K562 (cell line): Measurements from ENCODE around the gene TBC1D5. TPM values are rescaled to one million over a fixed set of nuclear protein-coding genes. Genes with fewer than 3 reads are reported as not detected.

ENCODE experiments used
- ATAC-seq: fragments of 200-7000 bp; cut with Tn5 transposase; 3 replicates; pipeline ENCODE4 v1.9.1; 2020; ENCODE audit warnings: moderate library complexity
- BruUV-seq: library from RNA; stranded (reverse); fragments of 400-500 nt; replicated peaks from 2 replicates; lab custom pipeline; 2021; lab: Mats Ljungman, UMichigan
- CTCF ChIA-PET: fragments of 300-600 bp; formaldehyde crosslinking; extraction: SDS; loops from one replicate; lab custom pipeline; 2021; ENCODE audit warnings: low intra/inter-chr PET ratio; lab: Yijun Ruan, JAX
- POLR2A ChIA-PET: fragments of 300-600, 350-650 bp; sonication (Branson Sonifier 250); formaldehyde crosslinking; extraction: SDS; loops from one replicate; lab custom pipeline; 2021; ENCODE audit warnings: antibody characterized with exemption, inconsistent platforms; lab: Yijun Ruan, JAX
- DNase-seq, 4 experiments: peaks; one replicate each; pipeline versions ENCODE4 v3.0.0 to v3.0.0-alpha.2; 2011 to 2018; ENCODE audit warnings: low spot score in 3 of 4, mixed read lengths in 3 of 4; ENCODE audit errors: extremely low read depth in 1 of 4
- FAIRE-seq: peaks from 2 replicates; lab custom pipeline; 2011; peaks lifted over from hg19 to GRCh38; lab: Jason Lieb, UNC
- H2AFZ ChIP-seq: 2 replicates; pipeline ENCODE4 v1.6.0; 2011; ENCODE audit warnings: low read depth, low read length, control low read depth, inconsistent platforms
- H3K27ac ChIP-seq: fragments of 200-600 bp; 3 replicates; pipeline ENCODE4 v1.8.0; 2011; ENCODE audit warnings: low read depth, mild to moderate bottlenecking, control low read depth, inconsistent platforms, low read length, moderate library complexity, mixed read lengths; ENCODE audit errors: extremely low read depth
- H3K27me3 ChIP-seq, 2 experiments: fragments of 300-600 bp in 1 of 2; 2 replicates in 1 of 2; 3 replicates in 1 of 2; pipeline versions ENCODE4 v1.6.0 to v1.8.0; 2011; ENCODE audit warnings: inconsistent platforms in 2 of 2, low read length in 2 of 2, mild to moderate bottlenecking in 1 of 2, mixed read lengths in 1 of 2, moderate library complexity in 1 of 2; ENCODE audit not compliant: control insufficient read depth in 2 of 2, insufficient read depth in 2 of 2
- H3K36me3 ChIP-seq: fragments of 300-600 bp; 3 replicates; pipeline ENCODE4 v1.8.0; 2011; ENCODE audit warnings: mild to moderate bottlenecking, low read length, inconsistent platforms; ENCODE audit not compliant: control insufficient read depth, insufficient read depth
- H3K4me1 ChIP-seq, 2 experiments: fragments of 200-600 bp in 1 of 2; replicated peaks in 1 of 2; 2 replicates in 1 of 2; 3 replicates in 1 of 2; pipeline versions ENCODE4 v1.5.1 to v1.8.0; 2011; ENCODE audit warnings: inconsistent platforms in 2 of 2, low read length in 2 of 2, mild to moderate bottlenecking in 1 of 2, mixed read lengths in 1 of 2, moderate library complexity in 1 of 2; ENCODE audit not compliant: control insufficient read depth in 2 of 2, insufficient read depth in 2 of 2
- H3K4me2 ChIP-seq: 2 replicates; pipeline ENCODE4 v1.6.1; 2011; ENCODE audit warnings: low read length, control low read depth, inconsistent platforms, mixed read lengths; ENCODE audit not compliant: insufficient read depth
- H3K4me3 ChIP-seq: fragments of 200-600 bp; sonication (generic), shearing (Covaris generic); 2 replicates; pipeline ENCODE4 v1.5.1; 2016; ENCODE audit warnings: control low read depth, inconsistent platforms
- H3K79me2 ChIP-seq: fragments of 200-600 bp; 3 replicates; pipeline ENCODE4 v1.8.0; 2011; ENCODE audit warnings: low read length, inconsistent platforms; ENCODE audit not compliant: control insufficient read depth, insufficient read depth
- H3K9ac ChIP-seq, 2 experiments: 2 replicates each; pipeline versions ENCODE4 v1.6.0 to v1.6.1; 2011; ENCODE audit warnings: low read depth in 2 of 2, low read length in 2 of 2, control low read depth in 1 of 2, inconsistent platforms in 1 of 2, mild to moderate bottlenecking in 1 of 2, mixed read lengths in 1 of 2; ENCODE audit not compliant: insufficient read depth in 1 of 2
- H3K9me1 ChIP-seq: one replicate; pipeline ENCODE4 v1.6.0; 2011; ENCODE audit warnings: inconsistent platforms, mild to moderate bottlenecking, low read length, moderate library complexity; ENCODE audit not compliant: control insufficient read depth, insufficient read depth
- H3K9me3 ChIP-seq: replicated peaks from 2 replicates; pipeline ENCODE4 v1.5.1; 2011; ENCODE audit warnings: low read depth, low read length, inconsistent platforms; ENCODE audit not compliant: control insufficient read depth, insufficient read depth
- H4K20me1 ChIP-seq: replicated peaks from 2 replicates; pipeline ENCODE4 v1.6.1; 2011; ENCODE audit warnings: low read length, inconsistent platforms, mixed read lengths; ENCODE audit not compliant: control insufficient read depth, insufficient read depth
- BMI1 ChIP-seq: fragments of 150-350 bp; IDR thresholded peaks from 2 replicates; pipeline ENCODE4 v1.6.1; 2014; ENCODE audit warnings: low read length
- CEBPG ChIP-seq, 3 experiments: fragments of 200-800 bp in 1 of 3; sonication (Bioruptor generic) in 1 of 3; sonication (generic) in 1 of 3; formaldehyde crosslinking in 1 of 3; IDR thresholded peaks in 2 of 3; conservative IDR thresholded peaks in 1 of 3; 2 replicates each; pipeline versions ENCODE4 v1.6.1 to v1.8.0; 2016 to 2022; ENCODE audit warnings: missing compliant biosample characterization in 2 of 3, missing genetic modification characterization in 2 of 3, mild to moderate bottlenecking in 1 of 3, missing genetic modification reagents in 1 of 3
- CTCF ChIP-seq, 3 experiments: IDR thresholded peaks in 2 of 3; conservative IDR thresholded peaks in 1 of 3; 2 replicates each; pipeline ENCODE4 v1.5.1; 2011 to 2012; ENCODE audit warnings: low read length in 3 of 3, mild to moderate bottlenecking in 3 of 3, control low read depth in 2 of 3, improper control_type of control experiment in 1 of 3, inconsistent platforms in 1 of 3, low read depth in 1 of 3, mixed read lengths in 1 of 3, moderate library complexity in 1 of 3; ENCODE audit not compliant: insufficient read depth in 2 of 3
- JUND ChIP-seq, 2 experiments: IDR thresholded peaks; 2 replicates in 1 of 2; 3 replicates in 1 of 2; pipeline ENCODE4 v1.6.1; 2011; ENCODE audit warnings: borderline replicate concordance in 2 of 2, low read depth in 2 of 2, low read length in 2 of 2, improper control_type of control experiment in 1 of 2, missing biosample characterization in 1 of 2, missing genetic modification characterization in 1 of 2, missing genetic modification reagents in 1 of 2
- MTF1 ChIP-seq: fragments of 250-450 bp; sonication (Bioruptor Pico); IDR thresholded peaks from 2 replicates; pipeline ENCODE4 v1.9.0; 2021; ENCODE audit warnings: moderate library complexity, mild to moderate bottlenecking, inconsistent platforms, borderline replicate concordance
- PRDM10 ChIP-seq: fragments of 450-650 bp; IDR thresholded peaks from 2 replicates; pipeline ENCODE4 v1.6.1; 2018; ENCODE audit not compliant: partially characterized antibody
- RAD21 ChIP-seq, 2 experiments: fragments of 250-450 bp in 1 of 2; fragments of 450-650 bp in 1 of 2; sonication (Bioruptor Pico) in 1 of 2; formaldehyde crosslinking in 1 of 2; IDR thresholded peaks in 1 of 2; conservative IDR thresholded peaks in 1 of 2; 2 replicates each; pipeline versions ENCODE4 v1.4.0 to v1.8.0; 2020 to 2022; ENCODE audit warnings: mild to moderate bottlenecking in 2 of 2, moderate library complexity in 1 of 2
- SMC3 ChIP-seq: conservative IDR thresholded peaks from 2 replicates; pipeline ENCODE4 v1.6.1; 2011; ENCODE audit warnings: low read depth, low read length, improper control_type of control experiment; ENCODE audit not compliant: insufficient read depth
- WGBS: fragments of 100-300 bp; shearing (Covaris generic); methylation state at CpG from one replicate; pipeline ENCODE4 v1.1.6; 2016; ENCODE audit warnings: low coverage, mixed read lengths; ENCODE audit not compliant: insufficient coverage; ENCODE audit errors: missing lambda C conversion rate; 5-methylcytosine and 5-hydroxymethylcytosine counted together
- in situ Hi-C: fragments of 300-500 bp; cut with MboI; formaldehyde crosslinking; loops from 4 replicates; pipeline ENCODE4 v1.15.0; 2018; ENCODE audit warnings: inconsistent platforms, mixed read lengths
- intact Hi-C: fragments of 100-400 bp; cut with micrococcal nuclease; formaldehyde crosslinking; loops from 2 replicates; pipeline ENCODE4 v1.14.2; 2022
- polyA plus RNA-seq, 8 experiments: library from polyadenylated mRNA; depleted of rRNA in 4 of 8; stranded (reverse) in 5 of 8; unstranded in 3 of 8; fragments of >200 nt; fragmentation: Nextera tagmentation in 2 of 8; fragmentation: Illumina TruSeq in 1 of 8; extraction: Ambion mirVana in 2 of 8; extraction: Trizol in 1 of 8; gene quantifications; 2 replicates each; pipeline versions ENCODE4 v1.2.1 to v1.2.3, GENCODE V29; 2011 to 2014; ENCODE audit warnings: inconsistent platforms in 1 of 8, missing spikeins in 1 of 8
- total RNA-seq, 7 experiments: library from RNA; depleted of rRNA in 6 of 7; stranded (reverse); fragments of >200 nt in 6 of 7; fragmentation: Illumina TruSeq in 2 of 7; extraction: Trizol in 2 of 7; gene quantifications; 2 replicates each; pipeline versions ENCODE4 v1.2.1 to v1.2.3, GENCODE V29; 2011 to 2021; ENCODE audit warnings: low replicate concordance in 1 of 7
- TF ChIP-seq, protein P1 (sequence below): IDR thresholded peaks from 2 replicates; pipeline ENCODE4 v1.6.1; 2011; ENCODE audit warnings: borderline replicate concordance, low read depth, mild to moderate bottlenecking, moderate library complexity, low read length; ENCODE audit not compliant: insufficient read depth, poor library complexity, severe bottlenecking

Gene TBC1D5
- total and polyA plus RNA-seq, 9 of the 15 experiments (the other 6 are each of a cell fraction or from before 2014, with no cell fraction given), result 2.9 to 38.1 (median 25.6) TPM

DNA sequence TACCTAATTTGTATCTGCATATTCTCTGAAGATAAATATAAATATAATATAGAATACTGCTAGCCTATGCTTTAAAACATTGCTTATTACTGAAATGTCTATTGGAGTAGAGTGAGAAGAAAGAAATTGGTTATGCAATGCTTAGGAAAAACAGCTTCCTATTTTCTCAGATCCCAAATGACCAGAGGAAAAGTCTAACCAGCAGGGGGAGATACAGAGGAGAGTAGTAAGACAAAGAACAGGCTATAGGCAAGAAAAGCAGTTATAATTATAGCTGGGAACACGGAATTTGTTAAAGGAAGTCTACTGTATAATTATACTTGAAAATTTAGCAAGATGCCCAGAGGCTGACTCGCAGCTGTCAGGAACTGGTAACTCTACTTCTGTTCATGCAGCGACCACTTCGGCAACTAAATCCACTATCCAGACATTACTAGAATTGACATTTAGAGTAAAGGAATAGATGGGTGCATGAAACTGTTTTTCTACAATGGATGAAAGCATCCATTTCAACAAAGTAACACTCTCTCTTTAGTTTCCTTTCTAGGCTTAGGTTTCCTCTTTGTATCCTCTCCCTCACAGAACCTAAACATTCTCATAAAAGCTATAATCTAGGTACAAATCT lies 97.2 kb downstream of the TBC1D5 start:
- in situ Hi-C loops (loop anchor here (25.0 kb wide), 1 partner anchor 192 kb away; no protein-coding TSS in a partner anchor), intact Hi-C loops (loop anchor here (1.0 to 5.0 kb wide), 3 partner anchors 96 to 213 kb away; no protein-coding TSS in a partner anchor)
- no TSS peak for BruUV-seq
- POLR2A ChIA-PET, result interaction anchor here (0.9 to 1.1 kb wide), 2 partner anchors 14 to 230 kb away, joined by 3 read pairs; no protein-coding TSS in a partner anchor
- Histone ChIP-seq H3K79me2 (no peaks in the 10 kb centered on the region), H3K4me1 (no peaks in the 10 kb centered on the region), H3K4me2 (no peak overlapping the region), H3K9me1 (no peaks in the 10 kb centered on the region), H3K36me3 (no peaks in the 10 kb centered on the region), H3K27me3 (no peaks in the 10 kb centered on the region), H3K4me3 (no peak overlapping the region), H3K9ac (no peak overlapping the region), H3K9me3 (no peaks in the 10 kb centered on the region), H3K27ac (no peak overlapping the region), H2AFZ (no peak overlapping the region), H4K20me1 (no peaks in the 10 kb centered on the region)
- ATAC-seq (peak; percentile 93), FAIRE-seq (peak; percentile 78), DNase-seq (peak; percentile 17 to 75 (median 36))
- CTCF ChIA-PET, result interaction anchor here (0.6 to 1.6 kb wide), 3 partner anchors 83 to 196 kb away, joined by 4 to 7 read pairs (median 5); no protein-coding TSS in a partner anchor
- WGBS, result 48% methylated on average over 4 of the region's 4 CpGs
- TF ChIP-seq PRDM10 (peak; percentile 10), SMC3 (peak; percentile 64), BMI1 (no peak), CEBPG (CRISPR knock-in tag; IDR thresholded peaks at IDR 0.05) (no peak), CEBPG (tag; conservative IDR thresholded peaks at IDR 0.05 in 1 of 2, IDR thresholded peaks at IDR 0.05 in 1 of 2) (peak; percentile 76 to 82), MTF1 (CRISPR knock-in tag) (no peak), CTCF (IDR thresholded peaks at IDR 0.05 in 2 of 3, conservative IDR thresholded peaks at IDR 0.05 in 1 of 3; ENCODE audit: insufficient read depth in 2 of 3, low read depth in 1 of 3, low read length in 3 of 3) (peak; percentile 64 to 85 (median 74); a peak in 5 of 6 replicates), JUND (IDR thresholded peaks at IDR 0.05; ENCODE audit: borderline replicate concordance, low read depth, low read length) (no peak), JUND (tag; IDR thresholded peaks at IDR 0.05; ENCODE audit: borderline replicate concordance, low read depth, low read length) (no peak), RAD21 (CRISPR knock-in tag; conservative IDR thresholded peaks at IDR 0.05 in 1 of 2, IDR thresholded peaks at IDR 0.05 in 1 of 2) (peak; percentile 74 to 87)
- TF ChIP-seq, protein P1, sequence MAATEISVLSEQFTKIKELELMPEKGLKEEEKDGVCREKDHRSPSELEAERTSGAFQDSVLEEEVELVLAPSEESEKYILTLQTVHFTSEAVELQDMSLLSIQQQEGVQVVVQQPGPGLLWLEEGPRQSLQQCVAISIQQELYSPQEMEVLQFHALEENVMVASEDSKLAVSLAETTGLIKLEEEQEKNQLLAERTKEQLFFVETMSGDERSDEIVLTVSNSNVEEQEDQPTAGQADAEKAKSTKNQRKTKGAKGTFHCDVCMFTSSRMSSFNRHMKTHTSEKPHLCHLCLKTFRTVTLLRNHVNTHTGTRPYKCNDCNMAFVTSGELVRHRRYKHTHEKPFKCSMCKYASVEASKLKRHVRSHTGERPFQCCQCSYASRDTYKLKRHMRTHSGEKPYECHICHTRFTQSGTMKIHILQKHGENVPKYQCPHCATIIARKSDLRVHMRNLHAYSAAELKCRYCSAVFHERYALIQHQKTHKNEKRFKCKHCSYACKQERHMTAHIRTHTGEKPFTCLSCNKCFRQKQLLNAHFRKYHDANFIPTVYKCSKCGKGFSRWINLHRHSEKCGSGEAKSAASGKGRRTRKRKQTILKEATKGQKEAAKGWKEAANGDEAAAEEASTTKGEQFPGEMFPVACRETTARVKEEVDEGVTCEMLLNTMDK, result no peak
